H1 (cell line): Measurements from ENCODE around the gene LAMC3. TPM values are rescaled to one million over a fixed set of nuclear protein-coding genes. Genes with fewer than 3 reads are reported as not detected.

Experiments used
- CTCF ChIA-PET: fragments of 300-600 bp; sonication (Branson Sonifier 250); formaldehyde crosslinking; loops from one replicate; lab custom pipeline; 2021; ENCODE audit not compliant: partially characterized antibody; lab: Charles Lee
- POLR2A ChIA-PET: fragments of 300-600 bp; sonication (Branson Sonifier 250); formaldehyde crosslinking; loops from one replicate; lab custom pipeline; 2021; ENCODE audit warnings: inconsistent platforms; ENCODE audit not compliant: partially characterized antibody; lab: Charles Lee
- DNase-seq, 2 experiments: peaks; one replicate each; pipeline versions ENCODE4 v3.0.0 to v3.0.0-alpha.2; 2010 to 2022; ENCODE audit warnings: low spot score in 2 of 2, low read depth in 1 of 2, mixed read lengths in 1 of 2
- FAIRE-seq: peaks from 2 replicates; lab custom pipeline; 2011; peaks lifted over from hg19 to GRCh38; lab: Jason Lieb, UNC
- H2AFZ ChIP-seq: 2 replicates; pipeline ENCODE4 v1.8.1; 2012; ENCODE audit warnings: low read length, inconsistent platforms
- H2AK5ac ChIP-seq: 2 replicates; pipeline ENCODE4 v1.6.1; 2013; ENCODE audit warnings: low read depth, low read length
- H2BK120ac ChIP-seq: replicated peaks from 2 replicates; pipeline ENCODE3; 2013; ENCODE audit warnings: low read depth, low read length, inconsistent platforms
- H2BK12ac ChIP-seq: 2 replicates; pipeline ENCODE4 v1.6.1; 2013; ENCODE audit warnings: low read depth, low read length
- H2BK15ac ChIP-seq: 2 replicates; pipeline ENCODE4 v1.6.1; 2013; ENCODE audit warnings: low read length
- H2BK20ac ChIP-seq: 2 replicates; pipeline ENCODE4 v1.6.1; 2013; ENCODE audit warnings: low read length
- H2BK5ac ChIP-seq: 2 replicates; pipeline ENCODE4 v1.6.1; 2013; ENCODE audit warnings: low read depth, low read length
- H3K14ac ChIP-seq: 2 replicates; pipeline ENCODE4 v1.6.1; 2013; ENCODE audit warnings: inconsistent platforms; ENCODE audit not compliant: insufficient read length
- H3K18ac ChIP-seq: 2 replicates; pipeline ENCODE4 v1.6.1; 2013; ENCODE audit warnings: low read length; ENCODE audit errors: extremely low read depth
- H3K23ac ChIP-seq: 2 replicates; pipeline ENCODE4 v1.6.1; 2013; ENCODE audit warnings: inconsistent platforms; ENCODE audit not compliant: insufficient read length
- H3K23me2 ChIP-seq: 2 replicates; pipeline ENCODE4 v1.6.1; 2013; ENCODE audit warnings: low read depth, low read length
- H3K27ac ChIP-seq: 2 replicates; pipeline ENCODE4 v1.6.1; 2011; ENCODE audit warnings: low read depth, low read length, inconsistent platforms
- H3K27me3 ChIP-seq, 4 experiments: replicated peaks in 1 of 4; 1 replicate in 1 of 4; 2 replicates in 3 of 4; pipeline versions ENCODE4 v1.6.1 to v1.8.1; 2011 to 2013; ENCODE audit warnings: low read length in 3 of 4, mild to moderate bottlenecking in 3 of 4, inconsistent platforms in 2 of 4, mixed read lengths in 2 of 4, moderate library complexity in 1 of 4; ENCODE audit not compliant: control insufficient read depth in 3 of 4, insufficient read depth in 3 of 4; ENCODE audit errors: extremely low read depth in 1 of 4
- H3K36me3 ChIP-seq, 4 experiments: 2 replicates each; pipeline versions ENCODE4 v1.6.1 to v1.8.1; 2011 to 2013; ENCODE audit warnings: mild to moderate bottlenecking in 4 of 4, low read length in 3 of 4, moderate library complexity in 2 of 4, control low read depth in 1 of 4, inconsistent platforms in 1 of 4; ENCODE audit not compliant: insufficient read depth in 4 of 4, control insufficient read depth in 2 of 4
- H3K4ac ChIP-seq: replicated peaks from 2 replicates; pipeline ENCODE3; 2013; ENCODE audit warnings: low read length, low read depth, mixed read lengths, inconsistent platforms; ENCODE audit not compliant: insufficient read length
- H3K4me1 ChIP-seq, 4 experiments: replicated peaks in 1 of 4; 1 replicate in 1 of 4; 2 replicates in 3 of 4; pipeline versions ENCODE4 v1.6.1 to v1.8.1; 2011 to 2013; ENCODE audit warnings: low read length in 3 of 4, inconsistent platforms in 2 of 4, mixed read lengths in 1 of 4; ENCODE audit not compliant: insufficient read depth in 4 of 4, control insufficient read depth in 3 of 4
- H3K4me2 ChIP-seq, 2 experiments: 2 replicates each; pipeline versions ENCODE4 v1.6.1 to v1.8.1; 2011 to 2013; ENCODE audit warnings: low read depth in 2 of 2, low read length in 2 of 2, control low read depth in 1 of 2, inconsistent platforms in 1 of 2, mild to moderate bottlenecking in 1 of 2; ENCODE audit not compliant: insufficient read depth in 1 of 2
- H3K4me3 ChIP-seq, 4 experiments: fragments of 200-600, 300-600 bp in 1 of 4; sonication (generic), shearing (Covaris generic), sonication (Bioruptor Twin) in 1 of 4; 2 replicates each; pipeline versions ENCODE4 v1.5.1 to v1.8.1; 2011 to 2016; ENCODE audit warnings: low read length in 4 of 4, low read depth in 3 of 4, control low read depth in 2 of 4, inconsistent platforms in 2 of 4, mild to moderate bottlenecking in 2 of 4, mixed read lengths in 1 of 4, moderate library complexity in 1 of 4; ENCODE audit not compliant: insufficient read depth in 2 of 4; ENCODE audit errors: extremely low read depth in 1 of 4
- H3K56ac ChIP-seq: replicated peaks from 2 replicates; pipeline ENCODE3; 2013; ENCODE audit warnings: low read depth, mild to moderate bottlenecking, mixed read lengths, low read length, inconsistent platforms; ENCODE audit not compliant: insufficient read length
- H3K79me1 ChIP-seq: 2 replicates; pipeline ENCODE4 v1.6.1; 2013; ENCODE audit warnings: low read depth, low read length, control low read depth
- H3K79me2 ChIP-seq, 2 experiments: 2 replicates each; pipeline versions ENCODE4 v1.6.1 to v1.8.1; 2012 to 2013; ENCODE audit warnings: low read length in 2 of 2, mild to moderate bottlenecking in 2 of 2, inconsistent platforms in 1 of 2; ENCODE audit not compliant: insufficient read depth in 2 of 2, control insufficient read depth in 1 of 2
- H3K9ac ChIP-seq, 4 experiments: replicated peaks in 1 of 4; 1 replicate in 1 of 4; 2 replicates in 3 of 4; pipeline versions ENCODE4 v1.6.1 to v1.8.1; 2011 to 2013; ENCODE audit warnings: low read depth in 3 of 4, low read length in 3 of 4, control low read depth in 2 of 4, mild to moderate bottlenecking in 2 of 4, moderate library complexity in 2 of 4, inconsistent platforms in 1 of 4; ENCODE audit errors: extremely low read depth in 1 of 4
- H3K9me3 ChIP-seq, 2 experiments: 2 replicates each; pipeline versions ENCODE4 v1.6.1 to v1.8.1; 2012 to 2013; ENCODE audit warnings: mild to moderate bottlenecking in 2 of 2, moderate library complexity in 2 of 2, control low read depth in 1 of 2, inconsistent platforms in 1 of 2, low read depth in 1 of 2, low read length in 1 of 2, mixed read lengths in 1 of 2; ENCODE audit not compliant: insufficient read depth in 2 of 2
- H4K20me1 ChIP-seq, 2 experiments: replicated peaks in 1 of 2; 2 replicates each; pipeline versions ENCODE3 to v1.8.1; 2011 to 2013; ENCODE audit warnings: inconsistent platforms in 2 of 2, low read length in 2 of 2, mild to moderate bottlenecking in 1 of 2; ENCODE audit not compliant: insufficient read depth in 2 of 2, control insufficient read depth in 1 of 2
- H4K5ac ChIP-seq: 2 replicates; pipeline ENCODE4 v1.6.1; 2013; ENCODE audit warnings: low read length, low read depth, mixed read lengths, inconsistent platforms; ENCODE audit not compliant: insufficient read length
- H4K8ac ChIP-seq: 2 replicates; pipeline ENCODE4 v1.8.0; 2013; ENCODE audit warnings: mild to moderate bottlenecking, moderate library complexity, low read length, inconsistent platforms; ENCODE audit not compliant: insufficient read depth; ENCODE audit errors: extremely low read depth
- H4K91ac ChIP-seq: replicated peaks from 2 replicates; pipeline ENCODE3; 2013; ENCODE audit warnings: low read length, mixed read lengths, inconsistent platforms; ENCODE audit not compliant: insufficient read length
- ASH2L ChIP-seq: fragments of 200-600, 300-600 bp; sonication (generic); IDR thresholded peaks from one replicate; pipeline ENCODE4 v1.7.1; 2017; ENCODE audit warnings: low read length
- BACH1 ChIP-seq: IDR thresholded peaks from 2 replicates; pipeline ENCODE4 v1.6.1; 2012; ENCODE audit warnings: low read length, improper control_type of control experiment
- BCL11A ChIP-seq, 2 experiments: IDR thresholded peaks; one replicate each; pipeline ENCODE4 v1.6.1; 2011; ENCODE audit warnings: low read depth in 2 of 2, low read length in 2 of 2, mild to moderate bottlenecking in 2 of 2
- BRCA1 ChIP-seq: IDR thresholded peaks from 2 replicates; pipeline ENCODE4 v1.6.1; 2012; ENCODE audit warnings: low read depth, low read length, improper control_type of control experiment
- GTF2F1 ChIP-seq: IDR thresholded peaks from 2 replicates; pipeline ENCODE4 v1.6.1; 2012; ENCODE audit warnings: low read depth, low read length, improper control_type of control experiment, borderline replicate concordance
- HDAC2 ChIP-seq, 2 experiments: fragments of 300-600 bp in 1 of 2; sonication (generic) in 1 of 2; IDR thresholded peaks; 2 replicates each; pipeline ENCODE4 v1.6.1; 2011 to 2012; ENCODE audit warnings: low read depth in 2 of 2, low read length in 2 of 2, mild to moderate bottlenecking in 2 of 2, moderate library complexity in 2 of 2, borderline replicate concordance in 1 of 2, inconsistent platforms in 1 of 2
- MAFK ChIP-seq: IDR thresholded peaks from 2 replicates; pipeline ENCODE4 v1.6.1; 2012; ENCODE audit warnings: low read depth, mild to moderate bottlenecking, improper control_type of control experiment, low read length
- RNF2 ChIP-seq: fragments of 200-900, 300-1000 bp; sonication (generic); IDR thresholded peaks from 2 replicates; pipeline ENCODE4 v1.7.1; 2016; ENCODE audit warnings: borderline replicate concordance, low read depth, mild to moderate bottlenecking, antibody characterized with exemption, low read length; ENCODE audit not compliant: poor library complexity, severe bottlenecking; ENCODE audit errors: missing control alignments
- SIN3A ChIP-seq, 2 experiments: IDR thresholded peaks in 1 of 2; conservative IDR thresholded peaks in 1 of 2; 2 replicates each; pipeline ENCODE4 v1.6.1; 2011 to 2012; ENCODE audit warnings: low read length in 2 of 2, improper control_type of control experiment in 1 of 2, low read depth in 1 of 2, mild to moderate bottlenecking in 1 of 2
- TAF1 ChIP-seq: IDR thresholded peaks from 2 replicates; pipeline ENCODE4 v1.6.1; 2011; ENCODE audit warnings: mild to moderate bottlenecking, low read depth, low read length
- TCF12 ChIP-seq: IDR thresholded peaks from 2 replicates; pipeline ENCODE4 v1.6.1; 2011; ENCODE audit warnings: low read depth, mild to moderate bottlenecking, low read length
- WGBS, 2 experiments: shearing (Covaris generic) in 1 of 2; methylation state at CpG; one replicate each; pipeline versions ENCODE4 v1.1.6 to v1.1.7; 2013 to 2015; ENCODE audit warnings: low lambda C conversion rate in 2 of 2, mixed read lengths in 2 of 2, inconsistent platforms in 1 of 2, low coverage in 1 of 2, missing lambda C conversion rate in 1 of 2; ENCODE audit not compliant: insufficient replicate concordance in 2 of 2, insufficient coverage in 1 of 2, insufficient read length in 1 of 2; ENCODE audit errors: extremely low coverage in 1 of 2, missing lambda C conversion rate in 1 of 2; 5-methylcytosine and 5-hydroxymethylcytosine counted together
- polyA plus RNA-seq, 7 experiments: library from polyadenylated mRNA; depleted of rRNA in 3 of 7; stranded (reverse) in 5 of 7; unstranded in 2 of 7; fragments of >200 nt in 5 of 7; fragments of 200-250 nt in 2 of 7; gene quantifications; 1 replicate in 5 of 7; 2 replicates in 1 of 7; 4 replicates in 1 of 7; pipeline versions ENCODE4 v1.2.1 to v1.2.3, GENCODE V29; 2011 to 2013; ENCODE audit warnings: missing spikeins in 2 of 7, mixed read lengths in 2 of 7
- total RNA-seq: library from RNA; stranded (reverse); fragmentation: NEBNext Ultra II Directional; extraction: Animal tissue kit (Norgen Biotek cat#: 25700); gene quantifications from 2 replicates; pipeline ENCODE4 v1.2.1, GENCODE V29; 2021
- TF ChIP-seq, protein P1 (sequence below): IDR thresholded peaks from 2 replicates; pipeline ENCODE4 v1.6.1; 2012; ENCODE audit warnings: inconsistent platforms

Gene LAMC3
- total and polyA plus RNA-seq, 2 of the 8 experiments (the other 6 are each of a cell fraction or from before 2014, with no cell fraction given), result 9.3 to 12.3 TPM

DNA sequence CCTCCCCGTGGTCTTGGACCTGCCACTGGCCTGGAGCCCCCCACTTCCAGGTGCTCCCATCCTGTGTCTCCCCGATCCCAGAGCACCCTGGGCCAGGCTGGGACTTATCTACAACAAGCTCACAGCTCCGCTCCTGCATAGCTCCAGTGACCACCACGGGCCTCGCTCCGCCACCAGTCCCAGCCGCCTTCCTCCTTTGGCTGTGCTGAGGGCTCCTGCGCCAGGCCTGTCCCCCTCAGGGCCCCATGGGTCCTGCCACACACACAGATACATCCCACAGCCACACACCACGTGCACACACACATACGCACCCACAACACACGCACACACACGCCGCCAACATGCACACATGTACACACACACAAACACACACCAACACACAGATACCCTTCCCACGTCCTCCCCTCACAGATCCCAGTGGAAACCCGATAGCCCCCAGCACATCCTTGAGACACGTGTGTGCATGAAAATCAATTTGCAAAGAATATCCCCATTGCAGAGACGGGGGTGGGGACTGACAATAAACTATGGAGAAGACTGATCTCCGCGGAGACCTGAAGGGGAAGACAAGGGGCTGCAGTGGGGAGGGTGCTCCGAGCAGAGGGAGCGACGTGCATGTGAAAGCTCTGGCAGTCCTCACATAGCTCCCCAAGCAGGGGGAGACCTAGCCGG lies 18.5 kb upstream of the LAMC3 start:
- H4K5ac ChIP-seq, result no peak overlapping the region
- no peak for FAIRE-seq
- H4K91ac ChIP-seq, result peak overlapping the region; percentile 84
- H3K79me1 ChIP-seq, result no peaks in the 10 kb centered on the region
- no peaks in the 10 kb centered on the region for H3K23me2 ChIP-seq
- no peak overlapping the region for H3K4me3 ChIP-seq
- peak overlapping the region; percentile 66 for H2BK20ac ChIP-seq
- peak overlapping the region; percentile 9; the same call in 1 of the 2 replicates for H3K18ac ChIP-seq
- H3K79me2 ChIP-seq, result no peaks in the 10 kb centered on the region
- no peaks in the 10 kb centered on the region for H3K36me3 ChIP-seq
- H3K9me3 ChIP-seq, result no peaks in the 10 kb centered on the region
- H3K27me3 ChIP-seq, result no peaks in the 10 kb centered on the region
- POLR2A ChIA-PET, result no interaction called here
- no peak overlapping the region for H3K56ac ChIP-seq
- H2AFZ ChIP-seq, result no peak overlapping the region
- no peak overlapping the region for H3K27ac ChIP-seq
- H3K4me1 ChIP-seq, result peaks cover 3 to 15% (median 9%) of the 10 kb centered on the region in 4 experiments; a peak in 5 of 7 replicates
- 80% methylated on average over 23 of the region's 23 CpGs; no CpG with 5 or more reads in 1 of the 2 experiments for WGBS, 2 experiments
- no peak overlapping the region for H2BK120ac ChIP-seq
- H3K4me2 ChIP-seq, result no peak overlapping the region
- peak overlapping the region; percentile 90; the same call in 1 of the 2 replicates for H2BK12ac ChIP-seq
- no peak overlapping the region for H3K9ac ChIP-seq
- no peak for DNase-seq
- H2BK15ac ChIP-seq, result peak overlapping the region; percentile 88; the same call in 1 of the 2 replicates
- H3K4ac ChIP-seq, result no peak overlapping the region
- no peak overlapping the region for H4K8ac ChIP-seq
- no peak overlapping the region for H3K23ac ChIP-seq
- H4K20me1 ChIP-seq, result peaks cover 0 to 2% of the 10 kb centered on the region in 2 experiments
- CTCF ChIA-PET, result interaction anchor here (1.3 to 4.0 kb wide), 3 partner anchors 13 to 120 kb away, joined by 4 to 17 read pairs (median 9); no protein-coding TSS in a partner anchor
- H2AK5ac ChIP-seq, result no peak overlapping the region
- H2BK5ac ChIP-seq, result peak overlapping the region; percentile 54; the same call in 1 of the 2 replicates
- no peak overlapping the region for H3K14ac ChIP-seq
- no peak for TF ChIP-seq BACH1
- TF ChIP-seq SIN3A (conservative IDR thresholded peaks at IDR 0.05 in 1 of 2, IDR thresholded peaks at IDR 0.05 in 1 of 2; ENCODE audit: low read depth in 1 of 2, low read length in 2 of 2), result no peak
- no peak for TF ChIP-seq BRCA1
- TF ChIP-seq HDAC2 (IDR thresholded peaks at IDR 0.05; ENCODE audit: borderline replicate concordance in 1 of 2, low read depth in 2 of 2, low read length in 2 of 2), result no peak
- TF ChIP-seq MAFK, result no peak
- TF ChIP-seq, protein P1, sequence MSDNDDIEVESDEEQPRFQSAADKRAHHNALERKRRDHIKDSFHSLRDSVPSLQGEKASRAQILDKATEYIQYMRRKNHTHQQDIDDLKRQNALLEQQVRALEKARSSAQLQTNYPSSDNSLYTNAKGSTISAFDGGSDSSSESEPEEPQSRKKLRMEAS, result no peak
- no peak for TF ChIP-seq GTF2F1
- TF ChIP-seq TAF1, result no peak
- TF ChIP-seq BCL11A (IDR thresholded peaks at IDR 0.05; ENCODE audit: low read depth in 2 of 2, low read length in 2 of 2), result no peak
- TF ChIP-seq ASH2L, result no peak
- no peak for TF ChIP-seq RNF2
- no peak for TF ChIP-seq TCF12
